Neural cell (in vitro differentiated cells): ENCODE data around the gene TP53INP2. TPM values are rescaled to one million over a fixed set of nuclear protein-coding genes. Genes with fewer than 3 reads are reported as not detected.

Experiments used
- H2AFZ ChIP-seq: fragments of 200-600, 300-800 bp; sonication (generic), shearing (Covaris generic); 2 replicates; pipeline ENCODE4 v1.6.0; 2014; ENCODE audit warnings: low read depth, mild to moderate bottlenecking, antibody characterized with exemption, low read length, moderate library complexity
- H3F3A ChIP-seq: fragments of 200-600 bp; shearing (Covaris generic); 2 replicates; pipeline ENCODE4 v1.6.1; 2016; ENCODE audit warnings: mild to moderate bottlenecking, moderate library complexity, mixed read lengths, antibody characterized with exemption, low read length; ENCODE audit not compliant: insufficient read depth, poor library complexity, severe bottlenecking
- H3K27ac ChIP-seq: fragments of 200-600, 300-800 bp; sonication (generic), shearing (Covaris generic); 2 replicates; pipeline ENCODE4 v1.5.1; 2014; ENCODE audit warnings: mild to moderate bottlenecking, low read length, moderate library complexity
- H3K27me3 ChIP-seq: fragments of 300-800, 200-600 bp; sonication (generic), shearing (Covaris generic); 2 replicates; pipeline ENCODE4 v1.6.0; 2014; ENCODE audit warnings: mild to moderate bottlenecking, low read depth, low read length, moderate library complexity; ENCODE audit not compliant: insufficient read depth
- H3K36me3 ChIP-seq: fragments of 300-800, 200-600 bp; sonication (generic), shearing (Covaris generic); 2 replicates; pipeline ENCODE4 v1.5.1; 2014; ENCODE audit warnings: mild to moderate bottlenecking, antibody characterized with exemption, low read length, moderate library complexity; ENCODE audit not compliant: insufficient read depth
- H3K4me2 ChIP-seq: fragments of 300-800, 200-600 bp; sonication (generic), shearing (Covaris generic); 2 replicates; pipeline ENCODE4 v1.6.0; 2014; ENCODE audit warnings: mild to moderate bottlenecking, low read length
- H3K4me3 ChIP-seq: fragments of 300-800, 200-600 bp; sonication (generic), shearing (Covaris generic); 2 replicates; pipeline ENCODE4 v1.5.1; 2014; ENCODE audit warnings: mild to moderate bottlenecking, low read length, moderate library complexity
- H3K79me2 ChIP-seq: fragments of 200-600 bp; shearing (Covaris generic); replicated peaks from 2 replicates; pipeline ENCODE4 v1.6.0; 2014; ENCODE audit warnings: mild to moderate bottlenecking, low read length, moderate library complexity; ENCODE audit not compliant: insufficient read depth
- H3K9ac ChIP-seq: fragments of 300-800, 200-600 bp; sonication (generic), shearing (Covaris generic); 2 replicates; pipeline ENCODE4 v1.6.1; 2016; ENCODE audit warnings: mild to moderate bottlenecking, low read length, mixed read lengths
- H3K9me2 ChIP-seq: fragments of 200-600 bp; shearing (Covaris generic); 2 replicates; pipeline ENCODE4 v1.6.1; 2016; ENCODE audit warnings: mild to moderate bottlenecking, low read length, mixed read lengths; ENCODE audit not compliant: insufficient read depth
- H3K9me3 ChIP-seq: fragments of 200-600, 300-800 bp; sonication (generic), shearing (Covaris generic); 2 replicates; pipeline ENCODE4 v1.6.1; 2016; ENCODE audit warnings: mild to moderate bottlenecking, mixed run types, low read length, moderate library complexity, mixed read lengths
- H4K20me1 ChIP-seq: fragments of 200-600 bp; shearing (Covaris generic); 2 replicates; pipeline ENCODE4 v1.6.1; 2016; ENCODE audit warnings: mild to moderate bottlenecking, mixed run types; ENCODE audit not compliant: insufficient read depth
- CTCF ChIP-seq: fragments of 450-650 bp; IDR thresholded peaks from 2 replicates; pipeline ENCODE4 v1.5.1; 2014; ENCODE audit warnings: antibody characterized with exemption, mild to moderate bottlenecking, moderate library complexity; ENCODE audit not compliant: poor library complexity, severe bottlenecking
- EP300 ChIP-seq: fragments of 450-650 bp; conservative IDR thresholded peaks from 2 replicates; pipeline ENCODE4 v1.6.1; 2014; ENCODE audit warnings: antibody characterized with exemption, mild to moderate bottlenecking, moderate library complexity; ENCODE audit not compliant: poor library complexity, severe bottlenecking
- EZH2 ChIP-seq: fragments of 200-600, 300-800 bp; shearing (Covaris generic), sonication (generic); IDR thresholded peaks from 2 replicates; pipeline ENCODE4 v1.6.1; 2014; ENCODE audit warnings: antibody characterized with exemption, low read length, borderline replicate concordance, mild to moderate bottlenecking; ENCODE audit not compliant: insufficient read depth, poor library complexity, severe bottlenecking
- MXI1 ChIP-seq: fragments of 450-650 bp; conservative IDR thresholded peaks from 2 replicates; pipeline ENCODE4 v1.6.1; 2014; ENCODE audit warnings: antibody characterized with exemption, mild to moderate bottlenecking; ENCODE audit not compliant: poor library complexity, severe bottlenecking
- POLR2AphosphoS5 ChIP-seq: IDR thresholded peaks from 2 replicates; pipeline ENCODE4 v1.6.1; 2012
- RAD21 ChIP-seq: fragments of 450-650 bp; conservative IDR thresholded peaks from 2 replicates; pipeline ENCODE4 v1.6.1; 2014; ENCODE audit warnings: antibody characterized with exemption, mild to moderate bottlenecking, moderate library complexity
- REST ChIP-seq: IDR thresholded peaks from 2 replicates; pipeline ENCODE4 v1.6.1; 2012; ENCODE audit warnings: borderline replicate concordance
- SMC3 ChIP-seq: fragments of 450-650 bp; conservative IDR thresholded peaks from 2 replicates; pipeline ENCODE4 v1.6.1; 2014; ENCODE audit warnings: antibody characterized with exemption, mild to moderate bottlenecking, moderate library complexity; ENCODE audit not compliant: poor library complexity
- TAF1 ChIP-seq: IDR thresholded peaks from 2 replicates; pipeline ENCODE4 v1.6.1; 2012; ENCODE audit warnings: low read depth
- polyA plus RNA-seq: library from polyadenylated mRNA; depleted of rRNA; stranded (reverse); fragments of >200 nt; gene quantifications from 2 replicates; pipeline ENCODE4 v1.2.3, GENCODE V29; 2014

TP53INP2 gene
- polyA plus RNA-seq, 1 donor from 2014 or later: 11.5 TPM

- Histone ChIP-seq H3K36me3 (peaks cover 5% of the 10 kb centered on the region), H3K4me3 (no peak overlapping the region)
Measured at GRCh38 chr20:34729416-34729815, 25.3 kb downstream of the TP53INP2 start.

GRCh38 chr20:34732523-34732922 is 28.4 kb downstream of the TP53INP2 start:
- H3K9me2 ChIP-seq: no peaks in the 10 kb centered on the region
- TF ChIP-seq POLR2AphosphoS5 (no peak), RAD21 (no peak), REST (no peak), SMC3 (no peak), CTCF (no peak), TAF1 (no peak), EP300 (no peak)

More at GRCh38 chr20:34729416-34729815, 25.3 kb downstream of the TP53INP2 start:
- TF ChIP-seq REST (no peak), MXI1 (no peak), TAF1 (no peak), SMC3 (no peak), CTCF (no peak), RAD21 (no peak), POLR2AphosphoS5 (no peak), EZH2 (no peak), EP300 (no peak)
- H3K9me3 ChIP-seq: no peaks in the 10 kb centered on the region
- no peaks in the 10 kb centered on the region for H3K79me2 ChIP-seq
- no peak overlapping the region for H2AFZ ChIP-seq
- no peaks in the 10 kb centered on the region for H4K20me1 ChIP-seq
- no peaks in the 10 kb centered on the region for H3K27me3 ChIP-seq
- no peak overlapping the region for H3K4me2 ChIP-seq
- H3K9ac ChIP-seq: no peak overlapping the region
- no peaks in the 10 kb centered on the region for H3F3A ChIP-seq
- H3K9me2 ChIP-seq: no peaks in the 10 kb centered on the region
- no peak overlapping the region for H3K27ac ChIP-seq

More at GRCh38 chr20:34732523-34732922, 28.4 kb downstream of the TP53INP2 start:
- Histone ChIP-seq H3K4me2 (no peak overlapping the region), H3K9ac (no peak overlapping the region), H3K27ac (no peak overlapping the region), H3K79me2 (no peaks in the 10 kb centered on the region), H3F3A (no peaks in the 10 kb centered on the region), H3K27me3 (no peaks in the 10 kb centered on the region), H2AFZ (no peak overlapping the region), H3K9me3 (no peaks in the 10 kb centered on the region), H4K20me1 (no peaks in the 10 kb centered on the region), H3K36me3 (no peaks in the 10 kb centered on the region), H3K4me3 (no peak overlapping the region)
